ENCODE measurements around the gene WDFY4. TPM values are rescaled to one million over a fixed set of nuclear protein-coding genes. Genes with fewer than 3 reads are reported as not detected.

Gene WDFY4
- total RNA-seq, 4 donors from 2014 or later = 5.0 to 16.5 (median 8.8) TPM

- no peaks in the 10 kb centered on the region for H3K27me3 ChIP-seq
- H3K27ac ChIP-seq = peak overlapping the region in 1 of 4 donors; percentile 28
- WGBS, 2 donors = 61 to 71% methylated on average over 9 of the region's 9 CpGs
- DNase-seq (ENCODE audit: low spot score in 2 of 2) = no peak
- TF ChIP-seq, protein P1, sequence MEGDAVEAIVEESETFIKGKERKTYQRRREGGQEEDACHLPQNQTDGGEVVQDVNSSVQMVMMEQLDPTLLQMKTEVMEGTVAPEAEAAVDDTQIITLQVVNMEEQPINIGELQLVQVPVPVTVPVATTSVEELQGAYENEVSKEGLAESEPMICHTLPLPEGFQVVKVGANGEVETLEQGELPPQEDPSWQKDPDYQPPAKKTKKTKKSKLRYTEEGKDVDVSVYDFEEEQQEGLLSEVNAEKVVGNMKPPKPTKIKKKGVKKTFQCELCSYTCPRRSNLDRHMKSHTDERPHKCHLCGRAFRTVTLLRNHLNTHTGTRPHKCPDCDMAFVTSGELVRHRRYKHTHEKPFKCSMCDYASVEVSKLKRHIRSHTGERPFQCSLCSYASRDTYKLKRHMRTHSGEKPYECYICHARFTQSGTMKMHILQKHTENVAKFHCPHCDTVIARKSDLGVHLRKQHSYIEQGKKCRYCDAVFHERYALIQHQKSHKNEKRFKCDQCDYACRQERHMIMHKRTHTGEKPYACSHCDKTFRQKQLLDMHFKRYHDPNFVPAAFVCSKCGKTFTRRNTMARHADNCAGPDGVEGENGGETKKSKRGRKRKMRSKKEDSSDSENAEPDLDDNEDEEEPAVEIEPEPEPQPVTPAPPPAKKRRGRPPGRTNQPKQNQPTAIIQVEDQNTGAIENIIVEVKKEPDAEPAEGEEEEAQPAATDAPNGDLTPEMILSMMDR (IDR thresholded peaks at IDR 0.05) = peak in 1 of 5 experiments; percentile 27
- no peak for TF ChIP-seq EP300 (IDR thresholded peaks at IDR 0.05)
- TF ChIP-seq POLR2A (IDR thresholded peaks at IDR 0.05) = no peak
- H3K4me1 ChIP-seq = peaks cover 0 to 15% (median 2%) of the 10 kb centered on the region in 4 donors
- H3K9me3 ChIP-seq = no peaks in the 10 kb centered on the region
- no peaks in the 10 kb centered on the region for H3K36me3 ChIP-seq
- no peak overlapping the region for H3K4me3 ChIP-seq
Observed at GRCh38 chr10:49001402-49001801, 316.7 kb downstream of the WDFY4 start.

DNA sequence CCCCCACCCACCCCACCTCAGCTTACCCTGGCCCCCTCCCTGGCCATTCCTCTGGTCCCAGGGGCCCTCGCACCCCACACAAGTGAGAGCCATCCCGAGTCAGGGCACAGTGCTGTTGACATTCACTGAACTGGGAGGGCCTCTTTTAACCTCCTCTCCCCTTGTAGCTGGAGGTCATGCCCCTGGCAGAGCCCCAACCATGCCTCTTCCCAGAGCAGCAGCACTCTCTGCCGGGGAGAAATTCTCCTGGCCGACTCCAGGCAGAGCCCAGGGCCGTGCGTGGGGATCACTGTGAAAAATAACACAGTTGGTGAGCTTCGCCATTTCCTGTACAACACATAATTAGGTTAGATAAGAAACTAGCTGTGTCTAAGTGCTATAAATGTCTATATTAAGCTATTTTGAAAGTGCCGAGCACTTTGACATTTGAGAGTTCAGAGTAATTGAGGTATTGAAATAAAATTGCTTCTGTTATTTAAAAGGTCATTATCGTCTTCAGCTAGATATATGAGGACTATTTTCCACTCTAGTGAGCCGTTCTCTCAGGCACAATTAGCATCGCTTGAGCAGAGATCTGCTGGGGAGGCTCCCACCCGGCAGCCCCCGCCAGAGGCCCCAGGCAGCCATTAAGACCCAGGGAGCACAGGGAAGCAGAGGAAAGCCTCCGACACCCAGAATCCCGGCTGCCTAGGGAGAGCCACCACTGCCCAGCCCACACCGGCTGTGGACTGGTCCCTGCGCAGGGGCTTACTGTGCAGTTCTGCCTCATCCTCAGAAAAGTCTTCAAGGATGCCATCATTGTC lies 317.4 kb downstream of the WDFY4 start:
- Histone ChIP-seq H3K4me3 (no peak overlapping the region), H3K4me1 (peaks cover 0 to 15% (median 2%) of the 10 kb centered on the region in 4 donors), H3K36me3 (no peaks in the 10 kb centered on the region), H3K27me3 (no peaks in the 10 kb centered on the region), H3K9me3 (no peaks in the 10 kb centered on the region), H3K27ac (peak overlapping the region in 1 of 4 donors; percentile 28)
- TF ChIP-seq, protein P1 (IDR thresholded peaks at IDR 0.05) = no peak
- TF ChIP-seq POLR2A (IDR thresholded peaks at IDR 0.05) (no peak), EP300 (IDR thresholded peaks at IDR 0.05) (no peak)
- 46 to 47% methylated on average over 17 of the region's 17 CpGs for whole genome bisulfite sequencing, 2 donors
- no peak for DNase-seq (ENCODE audit: low spot score in 2 of 2)

GRCh38 chr10:49005270-49005669 lies 320.6 kb downstream of the WDFY4 start:
- Histone ChIP-seq H3K27ac (no peak overlapping the region), H3K4me3 (no peak overlapping the region)

GRCh38 chr10:49007129-49007528 lies 322.5 kb downstream of the WDFY4 start:
- H3K4me3 ChIP-seq = no peak overlapping the region
- WGBS, 2 donors = 62 to 73% methylated on average over 5 of the region's 5 CpGs
- H3K27me3 ChIP-seq = no peaks in the 10 kb centered on the region
- H3K27ac ChIP-seq = no peak overlapping the region
- H3K9me3 ChIP-seq = no peaks in the 10 kb centered on the region
- TF ChIP-seq EP300 (IDR thresholded peaks at IDR 0.05) (no peak), POLR2A (IDR thresholded peaks at IDR 0.05) (no peak)
- TF ChIP-seq, protein P1 (IDR thresholded peaks at IDR 0.05) = no peak
- H3K4me1 ChIP-seq = peaks cover 0 to 5% (median 0%) of the 10 kb centered on the region in 4 donors
- DNase-seq (ENCODE audit: low spot score in 2 of 2) = no peak
- H3K36me3 ChIP-seq = no peaks in the 10 kb centered on the region

More at GRCh38 chr10:49005270-49005669, 320.6 kb downstream of the WDFY4 start:
- 79 to 83% methylated on average over 5 of the region's 5 CpGs for WGBS, 2 donors
- DNase-seq (ENCODE audit: low spot score in 2 of 2) = no peak
- Histone ChIP-seq H3K36me3 (no peaks in the 10 kb centered on the region), H3K27me3 (no peaks in the 10 kb centered on the region), H3K4me1 (peaks cover 0 to 15% (median 2%) of the 10 kb centered on the region in 4 donors), H3K9me3 (no peaks in the 10 kb centered on the region)
- TF ChIP-seq POLR2A (IDR thresholded peaks at IDR 0.05) (no peak), EP300 (IDR thresholded peaks at IDR 0.05) (peak in 1 of 2 donors; percentile 39)

- no peak overlapping the region for H3K4me3 ChIP-seq
- 22 to 25% methylated on average over 1 of the region's 1 CpG for WGBS, 2 donors
- no peaks in the 10 kb centered on the region for H3K27me3 ChIP-seq
- no peaks in the 10 kb centered on the region for H3K36me3 ChIP-seq
- no peaks in the 10 kb centered on the region for H3K9me3 ChIP-seq
- no peak overlapping the region for H3K27ac ChIP-seq
- H3K4me1 ChIP-seq = peaks cover 0 to 8% (median 0%) of the 10 kb centered on the region in 4 donors
- TF ChIP-seq POLR2A (IDR thresholded peaks at IDR 0.05) = no peak
- TF ChIP-seq EP300 (IDR thresholded peaks at IDR 0.05) = no peak
- TF ChIP-seq, protein P1 (IDR thresholded peaks at IDR 0.05) = no peak
- no peak for DNase-seq (ENCODE audit: low spot score in 2 of 2)
Observed at GRCh38 chr10:49008091-49008490, 323.4 kb downstream of the WDFY4 start.
